Erythroblast (primary cell): ENCODE measurements around the gene SLC25A43.
"Not testable (repeated sequence)": the region's sequence is repeated elsewhere in the genome, so short reads cannot be mapped to it uniquely, and the experiment has no call there.

ENCODE experiments used
- GATA1 ChIP-seq: IDR thresholded peaks from 2 replicates; pipeline ENCODE4 v1.6.1; 2011; ENCODE audit warnings: low read depth, mild to moderate bottlenecking, control low read depth, low read length, moderate library complexity
- POLR2A ChIP-seq: IDR thresholded peaks from 2 replicates; pipeline ENCODE4 v1.6.1; 2011; ENCODE audit warnings: mild to moderate bottlenecking, low read length

GRCh38 chrX:119371861-119372260 is 27.3 kb upstream of the SLC25A43 start:
- not testable (repeated sequence) for TF ChIP-seq POLR2A, GATA1
